DMS79 treated with DMSO at 0.1 percent for 48 hours (cell line): ENCODE data around the gene RAD50.
"Not testable (repeated sequence)": the region's sequence is repeated elsewhere in the genome, so short reads cannot be mapped to it uniquely, and the experiment has no call there.

Source experiments
- DNase-seq: peaks from one replicate; lab custom pipeline; 2025; lab: John Stamatoyannopoulos, UW

RAD50 gene

GRCh38 chr5:132557478-132558172 lies 848 bp downstream of the RAD50 start:
- DNase-seq = peak; percentile 3

DNA sequence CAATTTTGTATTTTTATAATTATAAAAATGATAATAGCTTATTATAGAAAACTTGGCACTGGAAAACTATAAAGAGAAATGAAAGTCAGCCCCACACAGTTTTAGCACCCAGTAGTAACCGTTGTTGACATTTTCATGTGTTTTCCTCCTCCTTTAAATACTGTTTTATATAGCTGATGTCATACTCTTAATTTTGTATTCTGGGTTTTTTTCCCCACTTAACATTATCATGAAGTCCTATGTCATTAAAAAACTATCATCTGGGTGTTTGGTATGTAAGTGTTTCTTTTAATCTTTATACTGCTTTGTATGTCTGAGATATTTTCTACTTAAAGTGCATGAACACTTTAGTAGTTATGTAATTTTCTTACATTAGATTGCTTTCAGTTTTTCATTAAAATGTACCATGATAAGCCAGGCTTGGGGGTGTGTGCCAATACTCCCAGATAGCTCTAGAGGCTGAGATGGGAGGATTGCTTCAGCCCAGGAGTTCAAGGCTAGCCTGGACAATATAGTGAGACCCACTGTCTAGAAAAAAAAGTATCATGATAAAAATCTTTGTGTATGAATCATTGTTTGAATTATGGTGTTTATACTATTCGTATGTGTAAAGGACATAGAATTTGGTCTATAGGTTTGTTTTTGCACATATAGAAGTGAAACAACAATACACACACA lies 2.7 kb downstream of the RAD50 start:
- DNase-seq = no peak

DNA sequence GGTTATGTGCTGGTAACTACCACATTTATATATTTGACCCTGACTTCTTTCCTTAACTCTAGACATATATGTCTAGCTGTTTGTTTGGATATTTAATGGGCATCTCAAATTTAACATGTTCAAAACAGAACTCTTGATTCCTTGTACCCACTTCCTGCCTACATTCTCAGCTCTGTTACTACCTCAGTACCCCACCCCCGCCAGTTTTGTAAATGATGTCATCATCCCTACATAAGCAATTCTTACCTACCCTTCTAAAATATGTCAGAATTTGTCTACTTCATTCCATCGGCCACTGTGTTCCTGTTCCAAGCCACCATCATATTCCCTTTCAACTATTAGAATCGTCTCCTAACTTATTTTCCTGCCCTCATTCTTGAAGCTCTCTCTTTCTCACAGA lies 4.8 kb downstream of the RAD50 start:
- no peak for DNase-seq

- DNase-seq = not testable (repeated sequence)
These were observed 7.8 kb downstream of the RAD50 start for GRCh38 chr5:132564555-132564954.

GRCh38 chr5:132566657-132567056 lies 9.9 kb downstream of the RAD50 start:
- DNase-seq = no peak

DNA sequence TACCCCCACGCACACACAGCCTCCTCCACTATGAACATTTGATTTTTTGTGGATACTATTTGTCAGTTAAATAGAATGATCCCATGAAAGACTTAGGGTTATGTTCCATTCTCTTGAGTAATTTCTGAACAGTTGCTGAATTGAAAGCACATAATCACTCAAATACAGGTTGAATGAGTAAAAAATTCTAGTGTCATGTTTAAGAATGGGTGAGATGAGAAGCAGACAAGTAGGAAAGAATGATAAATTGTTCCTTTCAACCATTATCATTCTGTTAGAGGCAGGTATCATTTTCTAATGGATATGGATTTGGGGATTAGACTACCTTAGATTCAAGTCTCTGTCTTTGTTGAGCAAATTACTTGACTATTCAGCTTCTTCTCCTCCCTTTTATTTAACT lies 19.3 kb downstream of the RAD50 start:
- DNase-seq = no peak

GRCh38 chr5:132584560-132584959 lies 27.8 kb downstream of the RAD50 start:
- not testable (repeated sequence) for DNase-seq

GRCh38 chr5:132586063-132586462 lies 29.3 kb downstream of the RAD50 start:
- DNase-seq = no peak

DNA sequence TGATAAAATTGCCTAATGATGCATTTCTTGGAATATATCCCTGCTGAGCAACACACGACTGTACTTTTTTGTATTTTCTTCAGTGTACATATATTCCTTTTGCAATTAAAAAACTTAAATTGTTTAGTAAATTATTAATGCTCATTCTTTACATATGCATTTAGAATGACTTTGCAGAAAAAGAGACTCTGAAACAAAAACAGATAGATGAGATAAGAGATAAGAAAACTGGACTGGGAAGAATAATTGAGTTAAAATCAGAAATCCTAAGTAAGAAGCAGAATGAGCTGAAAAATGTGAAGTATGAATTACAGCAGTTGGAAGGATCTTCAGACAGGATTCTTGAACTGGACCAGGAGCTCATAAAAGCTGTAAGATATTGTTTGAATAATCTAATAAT lies 32.7 kb downstream of the RAD50 start:
- DNase-seq = no peak

DNA sequence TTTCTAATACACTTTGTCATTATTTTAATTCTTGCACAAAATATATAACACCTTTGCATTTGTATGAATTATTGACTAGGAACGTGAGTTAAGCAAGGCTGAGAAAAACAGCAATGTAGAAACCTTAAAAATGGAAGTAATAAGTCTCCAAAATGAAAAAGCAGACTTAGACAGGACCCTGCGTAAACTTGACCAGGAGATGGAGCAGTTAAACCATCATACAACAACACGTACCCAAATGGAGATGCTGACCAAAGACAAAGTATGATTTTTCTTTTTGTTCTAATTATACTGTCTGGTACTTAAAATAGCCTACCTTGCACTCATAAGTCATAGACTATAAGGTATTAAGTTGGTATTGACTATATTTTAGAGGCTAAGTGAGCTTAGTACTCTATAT lies 34.4 kb downstream of the RAD50 start:
- no peak for DNase-seq

- DNase-seq = no peak
These were observed 35.7 kb downstream of the RAD50 start for GRCh38 chr5:132592521-132592920.

- no peak for DNase-seq
These were observed 37.4 kb downstream of the RAD50 start for GRCh38 chr5:132594170-132594569.

- no peak for DNase-seq
These were observed 38.8 kb downstream of the RAD50 start for GRCh38 chr5:132595624-132596023.

DNA sequence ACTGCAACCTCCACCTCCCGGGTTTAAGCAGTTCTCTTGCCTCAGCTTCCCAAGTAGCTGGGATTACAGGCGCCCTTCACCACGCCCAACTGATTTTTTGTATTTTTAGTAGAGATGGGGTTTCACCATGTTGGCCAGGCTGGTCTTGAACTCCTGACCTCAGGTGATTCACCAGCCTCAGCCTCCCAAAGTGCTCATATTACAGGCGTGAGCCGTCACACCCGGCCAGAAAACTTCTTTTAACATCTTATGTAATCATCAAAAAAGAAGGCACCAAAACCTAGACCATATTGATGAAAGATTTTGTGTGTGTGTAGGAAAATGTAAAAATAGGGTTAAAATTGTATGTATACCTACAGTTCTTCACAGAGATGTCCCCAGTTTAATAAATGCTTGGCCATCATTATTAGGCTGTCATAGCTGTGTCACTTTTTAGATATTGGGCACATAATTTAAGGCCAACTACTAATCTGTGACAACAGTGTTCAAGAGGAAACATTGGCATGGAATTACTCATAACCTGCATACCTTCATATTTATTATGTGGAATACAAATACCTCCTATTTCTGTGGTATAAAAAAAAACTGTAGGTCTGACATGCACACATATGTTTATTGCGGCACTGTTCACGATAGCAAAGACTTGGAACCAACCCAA lies 44.4 kb downstream of the RAD50 start:
- no peak for DNase-seq

GRCh38 chr5:132607095-132607494 lies 50.3 kb downstream of the RAD50 start:
- DNase-seq = no peak

GRCh38 chr5:132608107-132608506 lies 51.3 kb downstream of the RAD50 start:
- DNase-seq = no peak

- no peak for DNase-seq
These were observed 55.2 kb downstream of the RAD50 start for GRCh38 chr5:132611965-132612364.

GRCh38 chr5:132612846-132613245 lies 56.1 kb downstream of the RAD50 start:
- DNase-seq = no peak

- no peak for DNase-seq
These were observed 64.9 kb downstream of the RAD50 start for GRCh38 chr5:132621699-132622098.

DNA sequence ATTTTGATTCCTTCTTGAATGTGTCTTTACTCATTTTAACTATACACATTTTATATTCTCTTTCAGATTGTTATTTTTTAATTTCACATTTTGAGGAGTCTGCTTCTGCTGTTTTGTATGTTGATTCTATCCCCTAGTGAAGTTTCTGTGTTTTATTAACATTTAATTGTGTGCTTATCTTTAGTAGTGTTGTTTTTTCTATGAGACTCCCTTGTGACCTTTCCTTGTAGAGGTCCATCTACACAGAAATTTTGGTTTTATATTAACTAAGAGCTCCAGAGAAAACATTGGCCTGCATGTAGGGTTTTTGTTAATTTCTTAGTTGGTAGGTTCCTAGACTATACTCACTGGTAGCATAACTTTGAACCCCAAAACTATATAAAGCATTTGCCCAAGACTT lies 65.8 kb downstream of the RAD50 start:
- DNase-seq = no peak

- no peak for DNase-seq
These were observed 70.7 kb downstream of the RAD50 start for GRCh38 chr5:132627470-132627869.

- DNase-seq = no peak
These were observed 72.0 kb downstream of the RAD50 start for GRCh38 chr5:132628814-132629213.

GRCh38 chr5:132629230-132629944 lies 72.6 kb downstream of the RAD50 start:
- no peak for DNase-seq
